Liver (tissue), 9 donors: ENCODE measurements around the gene NOL4L. TPM values are rescaled to one million over a fixed set of nuclear protein-coding genes. Genes with fewer than 3 reads are reported as not detected.

Experiments
- DNase-seq: peaks from one replicate; pipeline ENCODE4 v3.0.0-alpha.2; 2017; ENCODE audit warnings: low spot score
- H3K27ac ChIP-seq, 2 donors: one replicate each; pipeline ENCODE4 v1.7.0; 2013; ENCODE audit warnings: inconsistent platforms in 2 of 2, low read length in 2 of 2, control low read depth in 1 of 2, low read depth in 1 of 2, mild to moderate bottlenecking in 1 of 2
- H3K27me3 ChIP-seq, 4 donors: one replicate each; pipeline versions ENCODE4 v1.6.1 to v1.7.0; 2013; ENCODE audit warnings: low read length in 3 of 4, inconsistent platforms in 1 of 4, mild to moderate bottlenecking in 1 of 4, moderate library complexity in 1 of 4; ENCODE audit not compliant: control insufficient read depth in 4 of 4, insufficient read depth in 4 of 4
- H3K36me3 ChIP-seq, 4 donors: one replicate each; pipeline versions ENCODE4 v1.6.1 to v1.7.0; 2013; ENCODE audit warnings: low read length in 3 of 4, mild to moderate bottlenecking in 3 of 4, low read depth in 1 of 4, moderate library complexity in 1 of 4; ENCODE audit not compliant: control insufficient read depth in 4 of 4, insufficient read depth in 3 of 4
- H3K4me1 ChIP-seq, 4 donors: one replicate each; pipeline versions ENCODE4 v1.6.1 to v1.7.0; 2013; ENCODE audit warnings: low read length in 3 of 4, mild to moderate bottlenecking in 3 of 4, moderate library complexity in 1 of 4; ENCODE audit not compliant: control insufficient read depth in 4 of 4, insufficient read depth in 4 of 4
- H3K4me3 ChIP-seq, 3 donors: one replicate each; pipeline versions ENCODE4 v1.6.1 to v1.7.0; 2013; ENCODE audit warnings: low read length in 3 of 3, control low read depth in 1 of 3, low read depth in 1 of 3, mild to moderate bottlenecking in 1 of 3
- H3K9ac ChIP-seq, 2 donors: one replicate each; pipeline ENCODE4 v1.7.0; 2013; ENCODE audit warnings: low read length in 2 of 2, mild to moderate bottlenecking in 2 of 2, moderate library complexity in 2 of 2, control low read depth in 1 of 2, low read depth in 1 of 2
- H3K9me3 ChIP-seq, 4 donors: one replicate each; pipeline versions ENCODE4 v1.6.1 to v1.7.0; 2013; ENCODE audit warnings: low read length in 3 of 4; ENCODE audit not compliant: control insufficient read depth in 4 of 4
- EGR1 ChIP-seq, 2 donors: IDR thresholded peaks; 2 replicates each; pipeline ENCODE4 v1.6.1; 2016 to 2018; ENCODE audit warnings: antibody characterized with exemption in 2 of 2, low read depth in 2 of 2
- FOXA1 ChIP-seq: IDR thresholded peaks from 2 replicates; pipeline ENCODE4 v1.6.1; 2016; ENCODE audit warnings: antibody characterized with exemption
- HNF4A ChIP-seq, 2 donors: conservative IDR thresholded peaks; 2 replicates each; pipeline ENCODE4 v1.6.1; 2016; ENCODE audit warnings: antibody characterized with exemption in 2 of 2, mild to moderate bottlenecking in 2 of 2
- HNF4G ChIP-seq: IDR thresholded peaks from 2 replicates; pipeline ENCODE4 v1.6.1; 2016; ENCODE audit warnings: antibody characterized with exemption
- JUND ChIP-seq, 2 donors: IDR thresholded peaks; 2 replicates each; pipeline ENCODE4 v1.6.1; 2016; ENCODE audit warnings: antibody characterized with exemption in 2 of 2
- NR2F2 ChIP-seq: IDR thresholded peaks from 2 replicates; pipeline ENCODE4 v1.6.1; 2016; ENCODE audit warnings: antibody characterized with exemption
- RAD21 ChIP-seq, 2 donors: IDR thresholded peaks; 2 replicates each; pipeline ENCODE4 v1.6.1; 2016; ENCODE audit warnings: antibody characterized with exemption in 2 of 2, mild to moderate bottlenecking in 2 of 2
- RXRA ChIP-seq, 2 donors: IDR thresholded peaks; 2 replicates each; pipeline ENCODE4 v1.6.1; 2017 to 2018; ENCODE audit warnings: antibody characterized with exemption in 2 of 2, mild to moderate bottlenecking in 1 of 2
- SP1 ChIP-seq: IDR thresholded peaks from 2 replicates; pipeline ENCODE4 v1.6.1; 2018; ENCODE audit warnings: antibody characterized with exemption, mild to moderate bottlenecking
- TAF1 ChIP-seq: conservative IDR thresholded peaks from 2 replicates; pipeline ENCODE4 v1.6.1; 2016; ENCODE audit warnings: antibody characterized with exemption, mild to moderate bottlenecking
- YY1 ChIP-seq: IDR thresholded peaks from 2 replicates; pipeline ENCODE4 v1.6.1; 2016; ENCODE audit warnings: antibody characterized with exemption, mild to moderate bottlenecking
- WGBS: extraction: QIAGEN DNeasy Blood & Tissue Kit; methylation state at CpG from one replicate; pipeline ENCODE4 v1.1.7; 2013; 5-methylcytosine and 5-hydroxymethylcytosine counted together
- polyA plus RNA-seq, 2 donors: library from polyadenylated mRNA; stranded (reverse) in 1 of 2; unstranded in 1 of 2; fragments of 200-250 nt in 1 of 2; fragments of >200 nt in 1 of 2; fragmentation: Nextera tagmentation in 1 of 2; extraction: Ambion mirVana in 1 of 2; gene quantifications; one replicate each; pipeline versions ENCODE4 v1.2.1 to v1.2.3, GENCODE V29; 2013 to 2015
- total RNA-seq, 2 donors: library from RNA; depleted of rRNA; stranded (reverse); fragments of >200 nt; gene quantifications; one replicate each; pipeline ENCODE4 v1.2.3, GENCODE V29; 2014
- TF ChIP-seq, protein P1 (sequence below): IDR thresholded peaks from 2 replicates; pipeline ENCODE4 v1.6.1; 2016; ENCODE audit warnings: antibody characterized with exemption
- TF ChIP-seq, protein P2 (sequence below): IDR thresholded peaks from 2 replicates; pipeline ENCODE4 v1.6.1; 2016; ENCODE audit warnings: antibody characterized with exemption
- TF ChIP-seq, protein P3 (sequence below): IDR thresholded peaks from 2 replicates; pipeline ENCODE4 v1.6.1; 2016; ENCODE audit warnings: antibody characterized with exemption
- TF ChIP-seq, protein P4 (sequence below): IDR thresholded peaks from 2 replicates; pipeline ENCODE4 v1.6.1; 2016; ENCODE audit warnings: antibody characterized with exemption, mild to moderate bottlenecking
- donor health status: healthy.
- donor health status: healthy.
- donor health status: healthy.
- donor health status: healthy.
- donor health status: healthy.

NOL4L gene
- total and polyA plus RNA-seq, 4 donors, result 2.2 to 6.8 (median 4.3) TPM

DNA sequence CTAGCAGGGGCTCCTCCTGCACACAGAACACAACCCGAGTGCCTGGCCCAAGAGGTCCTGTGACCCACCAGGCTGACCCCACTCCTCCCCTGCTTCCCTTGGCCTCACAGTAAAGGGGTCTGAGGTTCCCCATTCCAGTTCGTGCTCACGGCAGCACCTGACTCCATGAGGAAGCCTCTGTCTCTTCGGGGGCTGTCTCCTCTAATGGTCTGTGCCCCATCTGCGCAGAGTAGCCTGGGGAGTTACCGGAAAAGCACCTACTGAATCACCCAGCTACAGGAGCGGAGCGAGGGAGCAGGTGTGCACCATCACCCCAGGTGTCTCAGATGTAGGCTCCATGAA lies 133.8 kb downstream of the NOL4L start:
- Histone ChIP-seq H3K4me1 (peaks cover 0 to 15% (median 6%) of the 10 kb centered on the region in 4 donors), H3K36me3 (peaks cover 0 to 37% (median 14%) of the 10 kb centered on the region in 4 donors), H3K9me3 (no peaks in the 10 kb centered on the region), H3K4me3 (no peak overlapping the region), H3K27ac (no peak overlapping the region), H3K27me3 (no peaks in the 10 kb centered on the region), H3K9ac (no peak overlapping the region)
- no peak for DNase-seq
- 90% methylated on average over 8 of the region's 8 CpGs for WGBS
- TF ChIP-seq, protein P1, sequence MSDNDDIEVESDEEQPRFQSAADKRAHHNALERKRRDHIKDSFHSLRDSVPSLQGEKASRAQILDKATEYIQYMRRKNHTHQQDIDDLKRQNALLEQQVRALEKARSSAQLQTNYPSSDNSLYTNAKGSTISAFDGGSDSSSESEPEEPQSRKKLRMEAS, result no peak
- TF ChIP-seq RXRA (IDR thresholded peaks at IDR 0.05), result no peak
- no peak for TF ChIP-seq HNF4G
- no peak for TF ChIP-seq SP1
- TF ChIP-seq NR2F2, result no peak
- no peak for TF ChIP-seq RAD21 (IDR thresholded peaks at IDR 0.05)
- TF ChIP-seq, protein P2, sequence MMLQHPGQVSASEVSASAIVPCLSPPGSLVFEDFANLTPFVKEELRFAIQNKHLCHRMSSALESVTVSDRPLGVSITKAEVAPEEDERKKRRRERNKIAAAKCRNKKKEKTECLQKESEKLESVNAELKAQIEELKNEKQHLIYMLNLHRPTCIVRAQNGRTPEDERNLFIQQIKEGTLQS, result no peak
- TF ChIP-seq YY1, result no peak
- TF ChIP-seq HNF4A (conservative IDR thresholded peaks at IDR 0.05), result no peak
- TF ChIP-seq, protein P3, sequence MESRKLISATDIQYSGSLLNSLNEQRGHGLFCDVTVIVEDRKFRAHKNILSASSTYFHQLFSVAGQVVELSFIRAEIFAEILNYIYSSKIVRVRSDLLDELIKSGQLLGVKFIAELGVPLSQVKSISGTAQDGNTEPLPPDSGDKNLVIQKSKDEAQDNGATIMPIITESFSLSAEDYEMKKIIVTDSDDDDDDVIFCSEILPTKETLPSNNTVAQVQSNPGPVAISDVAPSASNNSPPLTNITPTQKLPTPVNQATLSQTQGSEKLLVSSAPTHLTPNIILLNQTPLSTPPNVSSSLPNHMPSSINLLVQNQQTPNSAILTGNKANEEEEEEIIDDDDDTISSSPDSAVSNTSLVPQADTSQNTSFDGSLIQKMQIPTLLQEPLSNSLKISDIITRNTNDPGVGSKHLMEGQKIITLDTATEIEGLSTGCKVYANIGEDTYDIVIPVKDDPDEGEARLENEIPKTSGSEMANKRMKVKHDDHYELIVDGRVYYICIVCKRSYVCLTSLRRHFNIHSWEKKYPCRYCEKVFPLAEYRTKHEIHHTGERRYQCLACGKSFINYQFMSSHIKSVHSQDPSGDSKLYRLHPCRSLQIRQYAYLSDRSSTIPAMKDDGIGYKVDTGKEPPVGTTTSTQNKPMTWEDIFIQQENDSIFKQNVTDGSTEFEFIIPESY, result no peak
- no peak for TF ChIP-seq EGR1 (IDR thresholded peaks at IDR 0.05; ENCODE audit: low read depth in 2 of 2)
- TF ChIP-seq JUND (IDR thresholded peaks at IDR 0.05), result no peak
- TF ChIP-seq, protein P4, sequence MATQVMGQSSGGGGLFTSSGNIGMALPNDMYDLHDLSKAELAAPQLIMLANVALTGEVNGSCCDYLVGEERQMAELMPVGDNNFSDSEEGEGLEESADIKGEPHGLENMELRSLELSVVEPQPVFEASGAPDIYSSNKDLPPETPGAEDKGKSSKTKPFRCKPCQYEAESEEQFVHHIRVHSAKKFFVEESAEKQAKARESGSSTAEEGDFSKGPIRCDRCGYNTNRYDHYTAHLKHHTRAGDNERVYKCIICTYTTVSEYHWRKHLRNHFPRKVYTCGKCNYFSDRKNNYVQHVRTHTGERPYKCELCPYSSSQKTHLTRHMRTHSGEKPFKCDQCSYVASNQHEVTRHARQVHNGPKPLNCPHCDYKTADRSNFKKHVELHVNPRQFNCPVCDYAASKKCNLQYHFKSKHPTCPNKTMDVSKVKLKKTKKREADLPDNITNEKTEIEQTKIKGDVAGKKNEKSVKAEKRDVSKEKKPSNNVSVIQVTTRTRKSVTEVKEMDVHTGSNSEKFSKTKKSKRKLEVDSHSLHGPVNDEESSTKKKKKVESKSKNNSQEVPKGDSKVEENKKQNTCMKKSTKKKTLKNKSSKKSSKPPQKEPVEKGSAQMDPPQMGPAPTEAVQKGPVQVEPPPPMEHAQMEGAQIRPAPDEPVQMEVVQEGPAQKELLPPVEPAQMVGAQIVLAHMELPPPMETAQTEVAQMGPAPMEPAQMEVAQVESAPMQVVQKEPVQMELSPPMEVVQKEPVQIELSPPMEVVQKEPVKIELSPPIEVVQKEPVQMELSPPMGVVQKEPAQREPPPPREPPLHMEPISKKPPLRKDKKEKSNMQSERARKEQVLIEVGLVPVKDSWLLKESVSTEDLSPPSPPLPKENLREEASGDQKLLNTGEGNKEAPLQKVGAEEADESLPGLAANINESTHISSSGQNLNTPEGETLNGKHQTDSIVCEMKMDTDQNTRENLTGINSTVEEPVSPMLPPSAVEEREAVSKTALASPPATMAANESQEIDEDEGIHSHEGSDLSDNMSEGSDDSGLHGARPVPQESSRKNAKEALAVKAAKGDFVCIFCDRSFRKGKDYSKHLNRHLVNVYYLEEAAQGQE, result no peak

DNA sequence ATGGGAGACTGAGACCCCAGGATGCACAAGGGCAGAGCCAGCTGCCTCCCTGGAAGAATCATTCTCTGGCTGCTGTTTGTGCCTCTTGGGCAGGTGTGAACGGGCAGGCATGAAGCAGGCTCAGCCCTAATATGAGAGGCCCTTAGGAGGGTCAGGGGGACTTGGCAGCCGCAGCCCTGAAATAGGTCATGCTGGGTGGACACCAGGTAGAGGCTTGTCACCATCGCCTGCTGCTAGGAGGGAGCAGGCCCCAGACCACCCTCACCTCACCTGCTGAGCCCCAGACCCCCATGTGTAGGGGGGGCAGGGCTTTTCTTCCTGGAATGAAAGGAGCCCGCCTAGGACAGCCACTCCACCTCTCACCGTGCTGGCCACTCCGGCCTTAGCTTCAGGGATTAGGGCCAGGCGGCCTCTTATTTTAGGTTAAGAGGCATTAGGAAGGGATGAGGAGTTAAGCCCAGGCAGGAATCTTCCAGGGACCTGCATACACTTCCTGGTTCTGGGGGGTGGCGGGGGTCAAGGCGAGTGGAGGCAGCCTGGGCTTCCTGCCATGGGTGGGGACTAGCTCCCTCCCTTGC lies 134.6 kb downstream of the NOL4L start:
- Histone ChIP-seq H3K36me3 (peaks cover 0 to 38% (median 14%) of the 10 kb centered on the region in 4 donors), H3K4me1 (peaks cover 0 to 18% (median 6%) of the 10 kb centered on the region in 4 donors), H3K27ac (no peak overlapping the region), H3K27me3 (no peaks in the 10 kb centered on the region), H3K4me3 (no peak overlapping the region), H3K9me3 (no peaks in the 10 kb centered on the region), H3K9ac (no peak overlapping the region)
- no peak for DNase-seq
- TF ChIP-seq HNF4A (conservative IDR thresholded peaks at IDR 0.05) (no peak), FOXA1 (no peak), SP1 (no peak), RXRA (IDR thresholded peaks at IDR 0.05) (no peak), TAF1 (no peak)
- TF ChIP-seq, protein P4, result no peak
- TF ChIP-seq, protein P3, result no peak
- WGBS, result 87% methylated on average over 9 of the region's 9 CpGs
